GM12873 (cell line): ENCODE measurements around the gene RECK.

Source experiments
- CTCF ChIP-seq: IDR thresholded peaks from 2 replicates; pipeline ENCODE4 v1.5.1; 2012; ENCODE audit warnings: low read depth, mild to moderate bottlenecking, moderate library complexity, low read length, control low read depth; ENCODE audit not compliant: insufficient read depth; ENCODE audit errors: missing control alignments

The RECK gene

GRCh38 chr9:36036780-36037548 lies at the start of gene RECK:
RECK (plus strand) TSS chr9:36036913; CDS start chr9:36036999, 86 bp downstream.
- no peak for TF ChIP-seq CTCF

DNA sequence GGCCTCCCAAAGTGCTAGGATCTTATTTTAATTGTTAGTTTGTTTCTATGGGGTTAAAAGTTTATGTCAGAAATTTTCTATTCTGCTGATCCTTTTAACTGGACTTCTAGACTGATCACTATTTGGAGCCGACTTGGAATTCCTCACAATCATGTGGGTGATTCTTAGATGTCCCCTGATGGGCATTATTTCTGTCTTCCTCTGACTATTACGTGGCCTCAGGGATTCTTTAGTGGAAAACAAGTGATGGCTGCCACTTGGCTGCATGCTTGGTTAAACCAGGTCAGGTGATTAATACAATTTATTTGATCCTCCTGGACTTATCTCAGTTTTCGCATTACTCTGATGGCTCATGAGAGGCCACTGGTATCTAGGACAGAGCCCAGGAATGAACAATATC lies 46.6 kb upstream of the RECK start:
- no peak for TF ChIP-seq CTCF

DNA sequence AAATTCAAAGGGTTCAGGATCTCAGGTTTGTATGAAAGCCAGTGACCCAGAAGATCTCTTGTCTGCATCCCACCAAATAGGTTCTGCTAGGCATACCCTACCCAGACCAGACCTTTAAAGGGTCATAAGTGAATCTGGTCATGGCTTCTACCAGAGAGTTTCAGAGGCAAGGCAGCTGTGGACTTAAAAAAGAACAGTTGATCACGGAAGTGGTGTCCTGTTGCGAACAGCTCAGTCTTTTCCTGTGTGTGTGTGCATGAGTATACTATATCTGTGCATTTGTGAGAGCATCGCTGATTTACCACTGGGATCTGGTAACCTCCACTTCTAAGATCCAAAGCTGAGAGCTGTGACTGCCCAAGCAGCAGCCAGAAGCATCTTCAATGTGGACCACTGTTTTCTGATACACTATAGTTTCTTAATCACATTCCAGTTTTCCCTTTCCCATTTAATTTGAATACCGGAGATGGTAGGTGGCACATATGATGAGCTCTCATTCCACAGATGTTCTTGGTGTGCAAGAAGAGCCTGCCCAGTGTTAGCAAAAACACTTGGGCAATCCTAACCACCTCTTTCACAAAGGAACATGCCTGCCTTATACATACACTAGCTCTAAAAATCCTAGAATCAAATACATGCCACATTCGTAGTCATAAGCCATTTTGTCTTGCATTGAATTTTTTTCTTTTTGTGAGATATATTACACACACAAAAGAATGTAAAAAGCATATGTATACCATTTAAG lies 42.6 kb upstream of the RECK start:
- no peak for TF ChIP-seq CTCF

DNA sequence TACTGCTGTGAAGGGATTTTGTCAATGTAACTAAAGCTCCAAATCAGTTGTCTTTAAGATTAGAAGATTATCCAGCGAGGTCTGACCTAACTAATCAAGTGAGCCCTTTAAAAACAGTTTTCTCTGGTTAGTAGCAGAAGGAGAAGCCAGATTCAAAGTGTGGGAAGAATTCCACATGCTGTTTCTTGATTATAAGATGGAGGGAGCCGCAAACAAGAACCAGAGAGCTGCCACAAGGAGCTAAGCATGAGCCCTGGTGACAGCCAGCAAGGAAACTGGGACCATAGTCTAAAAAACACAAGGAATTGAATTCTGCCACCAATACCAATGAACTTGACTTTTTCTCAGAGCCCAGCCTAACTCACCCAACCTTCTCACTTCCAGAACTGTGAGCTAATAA lies 41.8 kb upstream of the RECK start:
- TF ChIP-seq CTCF: no peak

DNA sequence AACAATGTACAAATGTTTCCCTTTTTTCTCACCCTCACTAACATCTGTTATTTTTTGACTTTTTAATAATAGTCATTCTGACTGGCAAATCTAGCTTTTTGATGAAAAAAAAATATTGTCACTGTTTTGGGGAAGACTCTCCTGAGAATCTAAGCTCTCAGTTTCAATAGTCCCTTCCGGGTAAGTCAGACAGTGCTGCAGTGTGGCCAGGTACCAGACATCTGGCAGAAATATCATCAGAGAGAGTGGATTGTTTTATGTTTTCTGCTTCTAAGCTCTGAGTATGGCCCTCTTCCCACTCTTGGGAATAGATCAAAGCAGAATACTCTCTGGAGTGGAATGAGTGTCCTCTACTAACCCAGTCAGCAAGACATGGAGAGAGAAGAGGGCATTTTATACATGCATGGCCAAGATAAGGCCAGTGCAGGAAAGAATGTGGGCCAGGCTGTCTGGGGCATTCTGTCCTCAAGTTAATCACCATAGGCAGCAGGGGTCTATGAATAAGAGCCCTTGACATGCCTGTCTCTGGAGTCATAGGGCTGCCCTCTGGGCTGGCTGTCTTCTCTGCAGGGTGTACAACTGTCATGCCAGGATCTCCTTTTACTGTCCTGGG lies 40.2 kb upstream of the RECK start:
- no peak for TF ChIP-seq CTCF

DNA sequence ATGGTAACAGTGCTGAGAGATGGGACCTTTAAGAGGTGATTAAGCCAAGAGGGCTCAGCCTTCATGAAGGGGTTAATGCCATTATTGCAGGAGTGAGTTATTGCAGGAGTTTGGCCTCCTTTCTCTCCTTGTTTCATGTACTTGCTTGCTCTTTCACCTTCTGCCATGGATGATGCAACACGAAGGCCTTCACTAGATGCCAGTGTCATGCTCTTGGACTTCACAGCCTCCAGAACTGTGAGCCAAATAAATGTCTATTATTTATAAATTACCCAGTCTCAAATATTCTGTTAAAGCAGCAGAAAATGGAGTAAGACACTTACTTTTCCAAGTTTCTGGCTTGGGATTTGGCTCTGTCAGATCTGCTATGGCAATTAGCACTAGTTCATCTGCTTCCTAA lies 38.4 kb upstream of the RECK start:
- no peak for TF ChIP-seq CTCF

DNA sequence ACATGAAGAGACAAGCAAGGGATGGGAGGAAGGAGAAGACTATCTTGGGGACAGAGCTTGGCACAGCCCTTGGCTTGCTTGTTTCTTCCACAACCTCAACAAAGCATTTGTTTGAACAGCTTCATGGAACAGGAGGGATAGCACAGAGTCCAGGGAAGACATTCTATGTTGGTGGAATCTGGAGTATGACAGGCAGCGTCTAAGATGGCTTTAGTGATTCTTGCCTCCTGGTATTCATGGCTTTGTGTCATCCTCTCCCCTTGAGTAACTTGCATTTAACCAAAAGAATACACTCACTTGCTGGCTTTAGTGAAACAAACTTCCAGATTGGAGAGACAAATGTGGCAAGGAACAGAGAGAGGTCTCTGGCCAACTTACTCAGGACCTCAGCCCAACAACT lies 30.8 kb upstream of the RECK start:
- TF ChIP-seq CTCF: no peak
